Activated B cell treated with CpG ODN at 0.5 μM for 24 hours (primary cell): Measurements from ENCODE around the gene PINLYP. TPM values are rescaled to one million over a fixed set of nuclear protein-coding genes. Genes with fewer than 3 reads are reported as not detected.

Experiments used
- ATAC-seq: fragments of 200-7000 bp; cut with Tn5 transposase; one replicate; pipeline ENCODE4 v1.10.0; 2021; ENCODE audit warnings: low read depth, mild to moderate bottlenecking, moderate library complexity
- CTCF ChIA-PET: fragments of 350-600 bp; sonication (Branson Sonifier 250); formaldehyde crosslinking; loops from one replicate; lab custom pipeline; 2021; ENCODE audit warnings: antibody characterized with exemption; lab: Charles Lee
- POLR2A ChIA-PET: fragments of 350-600 bp; sonication (Branson Sonifier 250); formaldehyde crosslinking; loops from one replicate; lab custom pipeline; 2021; ENCODE audit warnings: antibody characterized with exemption; lab: Charles Lee
- DNase-seq: peaks from one replicate; pipeline ENCODE4 v3.0.0; 2022
- H3K27ac Mint-ChIP-seq: one replicate; pipeline ENCODE4 v1.8.0; 2020; ENCODE audit warnings: mixed read lengths
- H3K27me3 Mint-ChIP-seq: one replicate; pipeline ENCODE4 v1.8.0; 2021; ENCODE audit warnings: mixed read lengths
- H3K36me3 Mint-ChIP-seq: one replicate; pipeline ENCODE4 v1.8.0; 2021; ENCODE audit warnings: low read depth, mixed read lengths
- H3K4me1 Mint-ChIP-seq: one replicate; pipeline ENCODE4 v1.8.0; 2021; ENCODE audit warnings: mixed read lengths
- H3K4me3 Mint-ChIP-seq: one replicate; pipeline ENCODE4 v1.8.0; 2020; ENCODE audit warnings: mild to moderate bottlenecking, mixed read lengths
- H3K9me3 Mint-ChIP-seq: one replicate; pipeline ENCODE4 v1.8.0; 2020; ENCODE audit warnings: mixed read lengths
- intact Hi-C: fragments of 100-400 bp; cut with micrococcal nuclease; formaldehyde crosslinking; loops from one replicate; pipeline ENCODE4 v1.15.1; 2024
- total RNA-seq: library from RNA; stranded (reverse); gene quantifications from 2 replicates; pipeline ENCODE4 v1.2.3, GENCODE V29; 2022
- TF ChIP-seq, protein P1 (sequence below): fragments of 200-600 bp; IDR thresholded peaks from one replicate; pipeline ENCODE4 v1.8.0; 2022; ENCODE audit warnings: antibody characterized with exemption, mild to moderate bottlenecking

The PINLYP gene
- total RNA-seq, 1 donor from 2014 or later = 2.1 TPM

DNA sequence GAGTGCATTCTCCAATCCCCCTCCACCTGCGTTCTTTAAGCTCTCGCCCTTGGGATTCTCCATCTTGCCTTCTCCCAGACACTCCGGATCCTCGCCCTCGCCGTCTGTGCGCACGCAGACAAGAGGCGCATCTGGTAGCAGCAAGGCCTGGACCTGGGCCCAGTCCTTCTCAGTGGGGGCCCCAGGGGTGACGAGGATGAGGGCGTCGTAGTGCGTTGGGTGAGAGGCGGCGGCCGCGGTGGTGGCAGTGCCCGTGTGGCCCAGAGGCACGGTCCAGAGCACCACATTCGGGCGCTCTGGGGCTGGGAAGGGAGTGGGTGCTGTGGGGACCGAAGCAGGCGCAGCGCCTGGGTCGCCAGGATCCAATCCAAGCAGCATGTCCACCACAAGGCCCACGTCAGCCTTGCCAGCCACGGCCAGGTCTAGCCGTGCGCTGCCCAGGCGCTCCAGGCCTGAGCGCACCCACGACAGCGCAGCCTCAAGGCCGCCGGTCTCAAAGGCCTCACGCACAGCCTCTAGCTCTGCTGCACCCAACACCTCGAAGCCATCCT is 17.3 kb downstream of the PINLYP start:
- Mint-ChIP-seq H3K9me3 (no peaks in the 10 kb centered on the region), H3K27ac (no peak overlapping the region), H3K36me3 (peaks cover 40% of the 10 kb centered on the region), H3K4me1 (peaks cover 56% of the 10 kb centered on the region), H3K27me3 (no peaks in the 10 kb centered on the region), H3K4me3 (no peak overlapping the region)
- TF ChIP-seq, protein P1, sequence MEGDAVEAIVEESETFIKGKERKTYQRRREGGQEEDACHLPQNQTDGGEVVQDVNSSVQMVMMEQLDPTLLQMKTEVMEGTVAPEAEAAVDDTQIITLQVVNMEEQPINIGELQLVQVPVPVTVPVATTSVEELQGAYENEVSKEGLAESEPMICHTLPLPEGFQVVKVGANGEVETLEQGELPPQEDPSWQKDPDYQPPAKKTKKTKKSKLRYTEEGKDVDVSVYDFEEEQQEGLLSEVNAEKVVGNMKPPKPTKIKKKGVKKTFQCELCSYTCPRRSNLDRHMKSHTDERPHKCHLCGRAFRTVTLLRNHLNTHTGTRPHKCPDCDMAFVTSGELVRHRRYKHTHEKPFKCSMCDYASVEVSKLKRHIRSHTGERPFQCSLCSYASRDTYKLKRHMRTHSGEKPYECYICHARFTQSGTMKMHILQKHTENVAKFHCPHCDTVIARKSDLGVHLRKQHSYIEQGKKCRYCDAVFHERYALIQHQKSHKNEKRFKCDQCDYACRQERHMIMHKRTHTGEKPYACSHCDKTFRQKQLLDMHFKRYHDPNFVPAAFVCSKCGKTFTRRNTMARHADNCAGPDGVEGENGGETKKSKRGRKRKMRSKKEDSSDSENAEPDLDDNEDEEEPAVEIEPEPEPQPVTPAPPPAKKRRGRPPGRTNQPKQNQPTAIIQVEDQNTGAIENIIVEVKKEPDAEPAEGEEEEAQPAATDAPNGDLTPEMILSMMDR = no peak
- no peak for DNase-seq
- ChIA-PET POLR2A (no interaction called here), CTCF (interaction anchor here (4.2 to 5.4 kb wide), 2 partner anchors 36 to 57 kb away, joined by 43 to 92 read pairs; partner anchors contain the start of gene ZNF575)
- no peak for ATAC-seq
- intact Hi-C loops = loop anchor here (10.0 kb wide), 1 partner anchor 192 kb away; the partner anchor contains the start of gene KCNN4

DNA sequence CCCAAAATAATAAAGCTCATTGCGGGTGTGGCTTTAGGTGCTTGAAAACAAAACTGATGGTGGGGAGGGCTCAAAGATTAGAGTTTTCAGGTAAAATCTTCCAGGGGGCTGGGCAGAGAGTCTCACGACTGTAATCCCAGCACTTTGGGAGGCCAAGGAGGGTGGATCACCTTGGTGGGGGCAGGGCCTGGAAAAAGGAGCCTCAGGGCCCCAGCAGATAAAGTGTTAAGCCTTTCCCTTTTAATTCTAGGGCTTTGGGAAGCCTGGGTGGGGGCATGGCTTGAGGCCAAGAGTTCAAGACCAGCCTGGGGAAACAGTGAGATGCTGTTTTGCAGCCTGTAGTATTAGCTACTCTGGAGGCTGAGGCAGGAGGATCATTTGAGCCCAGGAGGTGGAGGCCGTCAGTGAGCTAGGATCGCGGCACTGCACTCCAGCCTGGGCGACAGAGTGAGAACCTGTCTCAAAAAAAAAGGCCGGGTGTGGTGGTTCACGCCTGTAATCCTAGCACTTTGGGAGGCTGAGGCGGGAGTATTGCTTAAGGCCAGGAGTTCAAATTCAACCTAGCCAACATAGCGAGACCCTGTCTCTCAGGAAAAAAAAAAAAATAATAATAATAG is 18.6 kb downstream of the PINLYP start:
- POLR2A ChIA-PET = interaction anchor here (0.6 to 3.4 kb wide), 13 partner anchors 9 to 155 kb away, joined by 3 to 28 read pairs (median 6); partner anchors contain the start of gene ZNF575
- H3K27me3 Mint-ChIP-seq = no peaks in the 10 kb centered on the region

DNA sequence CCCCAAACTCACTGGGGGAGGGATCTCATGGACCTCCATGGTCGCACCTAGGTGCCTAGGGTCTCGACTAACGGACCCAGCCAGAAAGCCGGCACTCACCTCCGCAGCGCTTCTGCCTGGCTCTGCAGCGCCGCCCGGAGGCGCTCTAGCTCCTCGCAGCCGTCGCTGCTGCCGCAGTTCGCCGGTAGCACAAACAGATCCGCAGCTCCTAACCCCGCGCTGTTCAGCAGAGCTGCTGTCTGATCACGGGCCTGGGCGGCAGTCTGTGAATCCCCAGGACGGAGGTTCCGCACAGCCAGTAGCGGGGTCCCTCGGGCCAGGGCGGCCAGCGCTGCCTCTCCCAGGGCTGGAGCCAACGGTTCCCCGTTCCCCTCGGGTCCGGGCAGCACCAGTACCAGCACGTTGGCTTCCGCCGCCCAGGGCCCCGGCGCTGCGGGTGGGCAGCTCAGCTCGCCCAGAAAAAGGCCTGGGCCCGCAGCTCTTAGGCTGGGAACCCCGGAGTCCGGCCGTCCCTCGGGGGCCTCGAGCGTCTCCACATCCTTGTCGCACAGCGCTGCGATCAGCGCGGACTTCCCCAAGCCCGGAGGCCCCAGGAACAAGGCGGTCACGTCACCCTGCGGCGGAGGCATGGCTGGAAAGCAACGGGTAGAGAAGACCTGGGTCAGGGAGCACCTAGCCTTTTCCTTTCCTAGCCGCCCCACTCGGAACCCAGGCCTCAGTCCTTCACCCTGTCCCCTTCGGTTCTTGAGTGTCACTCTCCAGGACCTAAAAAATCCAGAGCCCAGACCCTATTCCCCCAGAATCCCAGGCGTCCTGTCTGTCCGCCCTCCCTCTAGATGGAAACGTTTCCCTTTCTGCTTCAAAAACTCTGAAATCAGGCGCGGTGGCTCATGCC is 19.4 kb downstream of the PINLYP start:
- Mint-ChIP-seq H3K27me3 (no peaks in the 10 kb centered on the region), H3K27ac (peak overlapping the region; percentile 98), H3K4me1 (peaks cover 52% of the 10 kb centered on the region), H3K9me3 (no peaks in the 10 kb centered on the region), H3K4me3 (peak overlapping the region; percentile 98), H3K36me3 (peaks cover 50% of the 10 kb centered on the region)
- ATAC-seq = peak; percentile 26
- peak; percentile 57 for DNase-seq
- POLR2A ChIA-PET = interaction anchor here (0.6 to 3.4 kb wide), 20 partner anchors 10 to 190 kb away, joined by 3 to 28 read pairs (median 5); partner anchors contain the start of genes PINLYP, XRCC1 and ZNF575
- intact Hi-C loops = loop anchor here (1.0 to 10.0 kb wide), 5 partner anchors 40 to 190 kb away; partner anchors contain the start of genes CADM4 and KCNN4
- CTCF ChIA-PET = interaction anchor here (0.7 to 5.4 kb wide), 22 partner anchors 10 to 215 kb away, joined by 3 to 92 read pairs (median 5); partner anchors contain the start of genes PHLDB3, PINLYP, XRCC1 and ZNF575
- TF ChIP-seq, protein P1 = no peak

More for the DNA sequence above, 18.6 kb downstream of the PINLYP start:
- DNase-seq (no peak), ATAC-seq (no peak)
- peaks cover 58% of the 10 kb centered on the region for H3K4me1 Mint-ChIP-seq
- peaks cover 44% of the 10 kb centered on the region for H3K36me3 Mint-ChIP-seq
- peak overlapping the region; percentile 32 for H3K4me3 Mint-ChIP-seq
- CTCF ChIA-PET = interaction anchor here (0.7 to 5.4 kb wide), 18 partner anchors 10 to 216 kb away, joined by 3 to 92 read pairs (median 6); partner anchors contain the start of genes PHLDB3, PINLYP, XRCC1 and ZNF575
- intact Hi-C loops = loop anchor here (1.0 to 10.0 kb wide), 3 partner anchors 39 to 191 kb away; partner anchors contain the start of gene KCNN4
- peak overlapping the region; percentile 3 for H3K27ac Mint-ChIP-seq
- H3K9me3 Mint-ChIP-seq = no peaks in the 10 kb centered on the region
- TF ChIP-seq, protein P1 = no peak

DNA sequence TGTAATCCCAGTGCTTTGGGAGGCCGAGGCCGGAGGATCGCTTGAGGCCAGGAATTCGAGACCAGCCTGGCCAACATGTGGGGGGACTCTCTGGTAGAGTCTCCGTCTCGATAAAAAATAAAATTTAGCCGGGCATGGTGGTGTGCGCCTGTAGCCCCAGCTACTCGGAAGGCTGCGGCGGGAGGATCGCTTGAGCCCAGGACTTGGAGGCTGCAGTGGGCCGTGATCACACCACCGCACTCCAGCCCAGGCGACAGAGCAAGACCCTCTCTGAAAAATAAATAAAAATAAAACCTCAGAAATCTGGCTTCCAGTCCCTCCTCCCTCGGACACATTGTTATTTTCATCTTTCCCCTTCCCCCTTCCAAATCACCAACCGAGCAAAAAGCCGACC is 20.0 kb downstream of the PINLYP start:
- TF ChIP-seq, protein P1 = no peak
- CTCF ChIA-PET = interaction anchor here (0.6 to 5.4 kb wide), 7 partner anchors 21 to 148 kb away, joined by 3 to 92 read pairs (median 8); partner anchors contain the start of genes PHLDB3, PINLYP, XRCC1 and ZNF575
- Mint-ChIP-seq H3K27ac (peak overlapping the region; percentile 98), H3K36me3 (peaks cover 51% of the 10 kb centered on the region), H3K9me3 (no peaks in the 10 kb centered on the region), H3K4me3 (peak overlapping the region; percentile 98), H3K27me3 (no peaks in the 10 kb centered on the region), H3K4me1 (peaks cover 46% of the 10 kb centered on the region)
- intact Hi-C loops = loop anchor here (1.0 to 10.0 kb wide), 3 partner anchors 42 to 189 kb away; partner anchors contain the start of genes CADM4 and KCNN4
- ATAC-seq (peak; percentile 19), DNase-seq (no peak)
- POLR2A ChIA-PET = interaction anchor here (0.6 to 3.4 kb wide), 15 partner anchors 11 to 190 kb away, joined by 3 to 28 read pairs (median 4); partner anchors contain the start of genes KCNN4, PINLYP, SMG9 and XRCC1
